Activated T-helper 9 cell treated with anti-CD3 and anti-CD28 coated beads, Interleukin-2, amount 50 U/mL, for 16 hours (primary cell): ENCODE results near the gene BCL2L1.
"Not testable (repeated sequence)": the region's sequence is repeated elsewhere in the genome, so short reads cannot be mapped to it uniquely, and the experiment has no call there.

Experiments used
- DNase-seq: peaks from one replicate; pipeline ENCODE4 v3.0.0-alpha.2; 2020; ENCODE audit warnings: low read depth

BCL2L1 gene

DNA sequence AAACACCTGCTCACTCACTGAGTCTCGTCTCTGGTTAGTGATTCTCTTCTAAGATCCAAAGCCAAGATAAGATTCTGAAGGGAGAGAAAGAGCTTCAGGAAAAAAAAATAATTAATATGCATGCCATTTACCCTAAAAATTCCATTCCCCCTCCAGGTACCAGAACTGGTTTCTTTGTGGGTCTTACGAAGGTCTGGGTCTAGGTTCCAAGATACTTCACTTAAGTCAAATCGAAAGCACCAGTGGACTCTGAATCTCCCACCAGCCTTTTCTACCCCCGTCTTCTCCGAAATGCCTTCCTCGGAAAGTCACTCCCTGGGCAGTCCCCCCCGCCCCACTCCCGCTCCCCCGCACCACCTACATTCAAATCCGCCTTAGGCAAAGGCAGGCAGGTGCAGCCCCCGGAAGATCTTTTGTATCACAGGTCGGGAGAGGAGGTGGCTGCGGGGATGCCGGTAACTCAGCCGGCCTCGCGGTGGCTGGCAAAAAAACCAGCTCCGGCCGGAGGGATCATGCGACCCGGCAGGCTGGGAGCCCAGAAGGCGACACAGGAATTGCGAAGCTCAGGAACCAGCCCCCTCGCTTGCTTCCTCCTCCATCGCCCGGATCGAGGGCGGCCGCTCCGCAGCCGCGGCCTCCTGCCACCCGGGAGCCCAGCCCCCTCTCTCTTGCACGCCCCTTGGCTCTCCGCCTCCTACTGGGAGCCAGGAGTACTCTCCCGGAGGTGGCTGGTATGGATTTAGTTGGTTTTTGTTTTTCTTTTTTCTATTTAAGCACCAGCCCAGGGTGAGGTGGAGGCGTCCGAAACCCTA is at the start of gene BCL2L1:
BCL2L1 (minus strand) TSS at position 612 of the 812 bp plus-strand sequence. CDS start 650 bp downstream, outside the sequence.
- DNase-seq: peak; percentile 70

DNA sequence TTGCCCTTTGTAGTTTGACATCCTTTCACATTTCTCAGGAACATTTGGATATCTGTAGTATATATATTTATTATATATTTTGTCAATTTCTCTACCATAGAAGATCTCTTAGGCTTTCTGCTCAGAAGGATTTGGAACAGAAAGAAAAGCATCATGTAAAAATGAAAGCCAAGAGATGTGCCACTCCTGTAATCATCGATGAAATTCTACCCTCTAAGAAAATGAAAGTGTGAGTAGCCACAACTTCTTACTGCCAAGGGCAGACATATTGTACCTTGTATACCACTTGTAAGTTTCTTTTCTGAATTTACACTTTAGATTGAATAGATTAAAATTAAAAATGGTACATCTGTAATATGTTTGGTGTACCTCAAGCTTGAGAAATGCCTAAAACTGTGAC is 47.6 kb upstream of the BCL2L1 start:
- DNase-seq: no peak

DNA sequence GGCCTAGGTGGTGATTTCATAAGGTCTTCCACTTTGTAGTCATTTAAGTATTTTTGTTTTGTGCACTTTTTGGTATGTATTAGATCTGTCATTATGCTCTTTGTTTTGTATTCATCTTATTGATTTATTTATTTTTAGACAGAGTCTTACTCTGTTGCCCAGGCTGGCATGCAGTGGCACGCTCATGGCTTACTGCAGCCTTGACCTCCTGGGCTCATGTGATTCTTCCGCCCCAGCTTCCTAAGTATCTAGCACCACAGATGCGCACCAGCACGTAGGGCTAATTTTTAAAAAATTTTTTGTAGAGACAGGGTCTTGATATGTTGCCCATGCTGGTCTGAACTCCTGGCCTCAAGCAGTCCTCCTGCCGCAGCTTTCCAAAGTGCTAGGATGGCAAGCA is 47.0 kb upstream of the BCL2L1 start:
- no peak for DNase-seq

DNA sequence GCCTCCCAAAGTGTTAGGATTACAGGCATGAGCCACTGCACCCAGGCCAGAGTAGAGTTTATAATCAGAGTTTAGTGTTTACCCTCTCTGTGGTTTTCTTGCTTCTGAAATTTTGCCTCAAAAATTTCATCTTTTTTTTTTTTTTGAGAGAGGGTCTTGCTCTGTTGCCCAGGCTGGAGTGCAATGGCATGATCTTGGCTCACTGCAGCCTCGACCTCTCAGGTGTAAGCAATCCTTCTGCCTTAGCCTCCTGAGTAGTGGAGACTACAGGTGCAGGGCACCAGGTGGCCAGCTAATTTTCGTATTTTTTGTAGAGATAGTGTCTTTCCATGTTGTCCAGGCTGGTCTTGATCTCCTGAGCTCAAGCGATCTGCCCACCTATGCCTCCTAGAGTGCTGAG is 45.1 kb upstream of the BCL2L1 start:
- no peak for DNase-seq

DNA sequence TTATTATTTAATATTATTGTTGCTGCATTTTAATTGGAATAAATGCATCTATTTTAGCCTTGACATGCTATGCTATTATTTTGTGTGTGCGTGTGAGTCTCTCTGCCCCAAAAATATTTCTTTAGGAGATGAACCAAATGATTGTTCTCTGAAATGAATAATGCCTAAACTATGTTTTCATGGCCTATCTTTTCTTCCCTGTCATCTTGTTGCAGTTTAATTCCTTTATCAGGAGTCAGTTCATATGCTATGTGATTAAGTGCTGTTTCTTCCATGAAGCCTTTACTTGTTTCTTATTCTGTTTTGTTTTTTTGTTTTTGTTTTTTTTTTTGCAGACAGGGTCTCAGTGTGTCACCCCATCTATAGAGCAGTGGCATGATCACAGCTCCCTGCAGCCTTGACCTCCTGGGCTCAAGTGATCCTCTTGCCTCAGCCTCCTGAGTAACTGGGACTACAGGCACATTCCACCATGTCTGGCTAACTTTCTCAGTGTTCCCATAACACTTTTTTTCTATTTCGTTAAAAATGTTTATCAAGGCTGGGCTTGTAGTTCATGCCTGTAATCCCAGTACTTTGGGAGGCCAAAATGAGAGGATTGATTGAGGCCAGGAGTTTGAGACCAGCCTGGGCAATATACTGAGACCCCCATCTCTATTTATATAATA is 42.1 kb upstream of the BCL2L1 start:
- no peak for DNase-seq

DNA sequence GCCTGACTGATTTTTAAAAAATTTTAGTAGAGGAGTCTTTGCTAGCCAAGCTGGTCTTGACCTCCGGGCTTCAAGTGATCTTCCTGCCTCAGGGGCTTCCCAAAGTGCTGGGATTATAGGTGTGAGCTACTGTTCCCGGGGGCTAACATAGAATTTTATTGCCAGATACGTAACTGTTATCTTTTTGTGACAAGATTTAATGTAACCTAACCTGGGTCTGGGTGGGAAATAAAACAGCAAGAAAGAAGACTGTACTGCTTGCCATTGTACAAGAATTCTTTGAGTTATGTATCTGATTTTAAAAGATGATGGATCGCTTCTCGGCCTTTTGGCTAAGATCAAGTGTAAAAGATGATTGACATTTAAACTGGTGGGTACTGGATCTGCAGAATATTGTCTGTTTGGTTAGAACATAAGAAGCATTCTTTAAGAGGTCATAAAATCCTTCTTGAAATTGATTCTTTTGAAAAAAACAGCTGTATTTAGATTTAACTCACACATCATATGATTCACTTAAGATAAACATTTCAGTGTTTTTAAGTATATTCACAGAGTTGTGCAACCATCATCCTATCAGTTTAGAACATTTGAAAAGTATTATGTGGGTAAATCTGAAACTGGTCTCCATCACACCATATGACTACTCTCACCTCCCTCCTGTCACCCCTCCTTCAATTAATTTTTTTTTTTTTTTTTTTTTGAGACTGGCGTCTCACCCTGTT is 38.0 kb upstream of the BCL2L1 start:
- DNase-seq: no peak

DNA sequence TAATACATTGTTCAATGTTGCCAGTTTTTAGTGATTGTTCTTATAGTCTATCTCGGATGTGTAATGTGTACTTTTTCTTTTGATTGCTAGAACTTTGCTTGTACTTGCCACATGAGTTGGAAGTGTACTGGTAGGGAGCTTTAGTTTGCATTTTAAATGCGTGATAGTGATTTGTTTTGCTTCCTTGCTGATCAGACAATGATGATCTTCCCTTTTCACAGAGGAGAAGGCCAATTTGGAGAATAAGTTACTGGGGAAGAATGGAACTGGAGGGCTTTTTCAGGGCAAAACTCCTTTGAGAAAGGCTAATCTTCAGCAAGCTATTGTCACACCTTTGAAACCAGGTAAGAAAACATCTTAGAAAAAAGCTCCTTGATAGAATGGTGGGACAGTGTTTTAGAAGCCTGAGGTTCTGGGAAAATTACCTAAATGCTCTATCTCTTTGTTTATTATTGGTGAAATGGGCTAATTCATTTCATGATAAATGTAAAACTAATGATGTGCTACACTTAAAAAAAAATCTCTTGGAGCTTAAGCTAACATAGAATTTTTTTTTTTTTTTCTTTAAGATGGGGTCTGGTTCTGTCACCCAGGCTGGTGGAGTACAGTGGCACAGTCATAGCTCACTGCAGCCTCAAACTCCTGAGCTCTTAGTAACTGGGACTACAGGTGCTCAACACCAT is 37.3 kb upstream of the BCL2L1 start:
- no peak for DNase-seq

- DNase-seq: no peak
Observed at GRCh38 chr20:31758991-31759390, 36.3 kb upstream of the BCL2L1 start.

- no peak for DNase-seq
Observed at GRCh38 chr20:31758521-31758920, 35.9 kb upstream of the BCL2L1 start.

DNA sequence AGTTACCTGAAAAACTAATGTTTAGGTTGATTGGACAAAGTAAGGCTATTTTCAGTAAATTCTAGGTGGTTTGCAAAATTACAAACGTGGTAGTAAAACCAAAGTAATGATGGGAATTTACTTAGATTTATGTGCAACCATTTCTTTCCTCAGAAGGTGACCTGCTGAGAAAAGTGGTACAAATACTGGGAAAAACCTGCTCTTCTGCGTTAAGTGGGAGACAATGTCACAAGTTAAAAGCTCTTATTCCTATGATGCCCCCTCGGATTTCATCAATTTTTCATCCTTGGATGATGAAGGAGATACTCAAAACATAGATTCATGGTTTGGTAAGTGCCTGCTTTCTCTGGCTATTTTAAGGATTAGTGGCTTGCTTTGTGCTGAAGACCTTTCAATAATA is 34.6 kb upstream of the BCL2L1 start:
- no peak for DNase-seq

GRCh38 chr20:31751126-31751525 is 28.5 kb upstream of the BCL2L1 start:
- no peak for DNase-seq

DNA sequence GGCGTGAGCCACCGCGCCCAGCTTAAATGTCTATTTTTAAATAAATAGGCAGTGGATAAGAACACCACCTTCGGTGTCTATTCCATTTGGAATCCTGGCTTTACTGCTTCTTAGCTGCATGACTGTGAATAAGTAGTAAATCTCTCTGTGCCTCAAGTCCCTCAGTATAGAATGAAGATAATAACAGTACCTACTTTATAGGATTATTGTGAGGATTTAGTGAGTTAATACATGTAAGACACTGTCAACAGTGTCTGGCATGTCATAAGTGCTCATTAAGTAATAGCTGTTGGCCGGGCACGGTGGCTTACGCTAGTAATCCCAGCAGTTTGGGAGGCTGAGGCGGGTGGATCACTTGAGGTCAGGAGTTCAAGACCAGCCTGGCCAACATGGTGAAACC is 26.6 kb upstream of the BCL2L1 start:
- no peak for DNase-seq

DNA sequence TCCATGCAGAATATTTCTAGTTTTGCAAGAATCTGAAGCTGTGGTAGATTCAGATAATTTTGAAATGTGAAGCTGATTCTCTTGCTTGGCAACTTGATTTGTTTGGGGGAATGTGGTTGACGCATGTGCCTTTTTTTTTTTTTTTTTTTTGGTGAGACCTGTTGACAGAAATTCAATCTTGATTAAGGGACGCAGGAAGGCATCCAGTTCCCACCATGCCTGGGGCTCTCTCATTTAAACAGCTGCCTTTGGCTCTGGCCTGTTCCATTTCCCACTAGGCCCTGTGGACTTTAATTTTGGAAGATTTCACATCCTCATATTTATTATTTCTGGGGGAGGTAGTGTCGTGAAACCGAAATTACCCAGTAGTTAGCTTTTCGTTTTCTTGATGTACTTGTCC is 25.0 kb upstream of the BCL2L1 start:
- DNase-seq: no peak

DNA sequence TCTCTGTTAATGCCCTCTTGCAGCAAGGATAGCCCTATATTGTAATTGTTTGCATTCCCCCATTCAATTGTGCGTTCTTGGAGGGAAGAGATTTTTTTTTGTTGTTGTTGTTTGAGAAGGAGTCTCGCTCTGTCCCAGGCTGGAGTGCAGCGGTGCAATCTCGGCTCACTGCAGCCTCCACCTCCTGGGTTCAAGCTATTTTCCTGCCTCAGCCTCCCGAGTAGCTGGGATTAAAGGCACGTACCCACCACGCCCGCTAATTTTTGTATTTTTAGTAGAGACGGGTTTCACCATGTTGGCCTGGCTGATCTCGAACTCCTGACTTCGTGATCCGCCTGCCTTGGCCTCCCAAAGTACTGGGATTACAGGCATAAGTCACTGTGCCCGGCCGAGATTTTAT is 24.4 kb upstream of the BCL2L1 start:
- DNase-seq: not testable (repeated sequence)

DNA sequence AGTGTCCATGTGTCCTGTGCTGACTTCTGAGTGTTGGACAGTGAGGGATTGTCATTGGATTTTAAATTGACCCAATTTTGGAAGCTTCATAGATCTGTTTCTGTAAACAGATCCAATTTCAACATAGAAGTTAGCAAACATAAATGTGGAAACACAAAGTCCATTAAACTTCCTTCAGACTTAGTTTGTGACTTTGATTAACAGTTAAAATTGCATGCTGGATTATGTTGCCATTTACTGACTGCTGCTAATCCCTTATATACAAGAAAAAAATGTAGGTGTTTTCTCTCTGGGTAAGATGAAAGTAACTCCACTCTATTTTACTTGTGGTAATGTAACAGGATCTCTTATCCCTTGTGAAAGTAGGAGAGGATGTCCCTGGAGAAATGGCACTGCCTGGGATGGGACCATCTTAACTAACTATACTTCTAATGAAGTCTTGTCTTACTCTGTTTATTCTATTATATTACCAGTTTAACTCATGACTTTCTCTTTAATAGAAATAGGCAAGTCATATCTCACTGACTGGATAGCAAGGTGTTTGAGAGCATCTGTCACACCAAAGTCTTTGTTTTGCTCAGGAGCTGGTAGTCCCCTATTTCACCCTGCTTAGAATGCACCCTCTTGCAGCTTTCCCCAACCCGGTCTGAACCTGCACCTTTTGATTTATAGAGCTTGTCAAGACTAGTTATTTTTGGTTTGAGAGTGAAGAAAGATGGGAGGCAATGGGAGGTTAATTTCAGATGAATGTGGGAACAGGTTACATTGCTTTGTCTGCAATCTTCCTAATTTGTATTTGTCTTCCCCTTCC is 23.6 kb upstream of the BCL2L1 start:
- DNase-seq: no peak

DNA sequence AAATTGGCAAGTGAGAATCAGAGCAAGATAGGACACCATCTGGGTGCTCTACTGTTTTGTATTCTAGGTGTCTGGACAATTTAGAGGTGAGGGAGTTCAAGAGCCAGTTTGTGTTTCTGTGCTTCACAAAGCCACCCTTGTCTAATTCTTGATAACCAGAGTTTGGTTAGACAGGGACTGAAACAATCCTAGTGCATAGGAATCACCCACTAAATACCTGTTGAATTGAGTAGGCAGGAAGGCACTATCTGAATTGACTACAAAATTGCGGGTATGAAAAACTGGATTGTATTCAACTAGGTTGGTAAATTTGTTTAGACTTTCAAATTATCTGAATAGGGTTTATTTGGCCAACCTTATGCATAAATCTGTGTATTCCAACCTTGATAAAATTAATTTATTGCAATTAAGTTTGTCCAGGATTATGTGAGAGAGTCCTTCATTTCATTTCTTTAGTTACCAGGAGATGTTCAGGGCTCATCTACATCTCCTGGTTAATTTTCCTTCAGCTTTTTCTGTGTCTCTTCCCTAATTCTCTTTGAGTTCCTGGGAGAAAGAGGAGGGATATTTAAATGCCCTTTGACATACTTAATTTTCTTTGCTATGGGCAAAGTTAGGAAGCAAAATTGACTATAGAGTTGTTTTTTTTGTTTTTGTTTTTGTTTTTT is 18.1 kb upstream of the BCL2L1 start:
- no peak for DNase-seq

DNA sequence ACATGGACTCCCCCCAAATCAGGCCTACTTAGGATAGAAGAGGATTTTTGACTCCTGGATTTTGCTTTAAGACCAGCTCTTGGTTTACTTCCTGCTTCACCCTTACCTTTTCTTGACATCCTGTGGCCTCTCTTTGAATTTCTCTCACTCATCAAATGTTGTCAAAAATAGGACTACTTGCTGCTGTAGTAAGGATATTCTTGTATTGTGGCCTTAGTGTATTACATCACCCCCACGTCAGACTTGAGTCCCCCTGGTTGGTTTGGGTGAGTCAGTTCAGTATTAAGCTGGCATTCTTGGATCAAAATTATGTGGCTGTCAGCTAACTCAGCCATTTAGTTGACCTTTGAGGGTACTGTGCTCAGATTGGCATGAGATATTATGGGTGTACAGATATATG is 17.5 kb upstream of the BCL2L1 start:
- no peak for DNase-seq

- DNase-seq: no peak
Observed at GRCh38 chr20:31739550-31739977, 16.9 kb upstream of the BCL2L1 start.

GRCh38 chr20:31738729-31739549 is 16.3 kb upstream of the BCL2L1 start, which contains the start of gene TPX2:
TPX2 (plus strand) TSS chr20:31739290; CDS start chr20:31757477, 18,187 bp downstream.
- DNase-seq: peak; percentile 73

DNA sequence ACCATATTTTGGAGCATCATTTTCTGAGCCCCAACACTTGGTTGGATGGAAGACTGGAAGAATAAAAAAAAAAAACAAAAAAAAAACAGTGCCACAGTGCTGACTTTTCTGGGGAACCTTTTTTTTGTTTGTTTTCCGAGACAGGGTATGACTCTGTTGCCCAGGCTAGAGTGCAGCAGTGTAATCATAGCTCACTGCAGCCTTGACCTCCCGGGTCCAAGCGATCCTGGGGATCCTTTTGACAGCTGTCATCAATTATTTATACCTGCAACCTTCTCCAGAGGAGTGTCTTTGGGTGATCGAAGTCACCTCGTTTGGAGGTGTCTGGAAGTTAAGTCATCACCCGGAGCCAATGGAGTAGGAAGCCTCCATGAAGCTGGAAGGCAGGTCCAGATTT is 8.7 kb upstream of the BCL2L1 start:
- no peak for DNase-seq
